ENCODE data around the gene SYNGAP1.

SYNGAP1 gene

DNA sequence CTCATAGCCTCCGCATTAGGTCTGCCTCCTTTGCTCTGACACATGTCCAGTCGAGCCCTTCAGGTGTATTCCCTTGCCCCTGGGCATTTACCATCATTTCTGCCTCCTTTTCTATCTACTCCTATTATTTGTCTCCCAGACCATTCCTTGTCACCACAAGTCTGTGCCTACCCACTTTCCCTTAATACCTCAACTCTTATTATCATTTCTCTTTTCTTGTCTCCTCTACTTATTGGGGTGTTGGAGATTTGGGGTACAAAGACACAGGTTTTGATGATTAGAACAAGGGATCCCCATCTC is 1.4 kb downstream of the SYNGAP1 start:
- DNase-seq (ENCODE audit: low spot score): no peak

DNA sequence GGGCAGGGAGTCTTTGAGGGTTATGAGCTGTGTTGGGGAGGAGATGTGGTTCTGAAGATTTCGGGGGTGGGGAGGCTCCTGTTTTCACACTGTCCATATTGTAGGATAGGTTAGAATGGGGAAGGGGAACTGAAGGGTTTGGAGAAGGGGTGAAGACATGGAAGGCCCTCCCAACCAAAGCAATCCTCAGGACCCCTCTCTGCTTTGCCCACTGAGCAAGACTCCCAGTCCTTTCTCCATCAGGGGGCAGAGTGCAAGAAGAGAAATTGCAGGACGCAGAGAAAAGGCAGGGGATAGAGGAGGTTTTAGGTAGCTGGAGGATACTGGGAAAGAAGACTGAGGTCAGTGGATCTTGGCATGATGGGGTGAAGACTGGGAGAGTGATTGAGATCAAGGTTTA is 3.9 kb downstream of the SYNGAP1 start:
- no peak for DNase-seq (ENCODE audit: low spot score)

DNA sequence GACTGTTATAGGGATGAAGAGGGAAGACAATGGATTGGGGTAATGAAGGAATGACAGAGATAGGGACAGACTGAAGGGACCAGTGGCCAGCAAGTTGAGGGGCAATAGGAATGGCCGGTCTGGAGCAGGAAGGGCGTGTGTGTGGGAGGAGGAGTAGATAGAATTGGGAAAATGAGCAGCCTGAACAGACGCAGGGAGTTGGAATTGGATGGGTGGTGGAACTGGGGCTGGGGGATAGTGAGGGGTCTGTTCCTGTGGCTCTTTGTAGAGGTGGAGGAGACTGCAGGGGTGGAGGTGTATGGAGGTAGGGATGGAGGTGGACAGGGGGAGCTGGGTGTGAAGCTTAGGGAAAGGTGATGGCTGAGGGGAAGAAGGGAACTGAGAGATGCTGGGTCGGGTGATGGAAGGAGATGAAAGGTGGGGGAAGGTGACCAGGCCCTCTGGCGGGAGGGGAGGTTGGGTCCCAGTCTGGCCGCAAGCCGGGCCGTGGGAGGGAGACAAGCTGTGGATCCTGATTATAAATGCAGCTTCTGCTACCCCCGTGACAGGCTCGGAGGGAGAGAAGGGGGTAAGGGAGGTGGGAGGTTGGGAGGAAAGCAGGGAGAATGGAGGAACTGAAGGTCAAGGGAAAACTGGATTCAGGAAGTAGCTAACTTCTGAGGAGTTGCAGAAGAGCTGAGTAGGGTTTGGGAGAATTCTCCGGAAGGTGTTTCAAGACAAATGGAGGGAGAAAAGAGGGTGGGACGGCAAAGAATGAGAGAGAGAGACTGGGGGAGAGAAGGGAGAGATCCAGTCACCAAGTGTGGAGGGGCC is 5.2 kb downstream of the SYNGAP1 start:
- no peak for DNase-seq (ENCODE audit: low spot score)

DNA sequence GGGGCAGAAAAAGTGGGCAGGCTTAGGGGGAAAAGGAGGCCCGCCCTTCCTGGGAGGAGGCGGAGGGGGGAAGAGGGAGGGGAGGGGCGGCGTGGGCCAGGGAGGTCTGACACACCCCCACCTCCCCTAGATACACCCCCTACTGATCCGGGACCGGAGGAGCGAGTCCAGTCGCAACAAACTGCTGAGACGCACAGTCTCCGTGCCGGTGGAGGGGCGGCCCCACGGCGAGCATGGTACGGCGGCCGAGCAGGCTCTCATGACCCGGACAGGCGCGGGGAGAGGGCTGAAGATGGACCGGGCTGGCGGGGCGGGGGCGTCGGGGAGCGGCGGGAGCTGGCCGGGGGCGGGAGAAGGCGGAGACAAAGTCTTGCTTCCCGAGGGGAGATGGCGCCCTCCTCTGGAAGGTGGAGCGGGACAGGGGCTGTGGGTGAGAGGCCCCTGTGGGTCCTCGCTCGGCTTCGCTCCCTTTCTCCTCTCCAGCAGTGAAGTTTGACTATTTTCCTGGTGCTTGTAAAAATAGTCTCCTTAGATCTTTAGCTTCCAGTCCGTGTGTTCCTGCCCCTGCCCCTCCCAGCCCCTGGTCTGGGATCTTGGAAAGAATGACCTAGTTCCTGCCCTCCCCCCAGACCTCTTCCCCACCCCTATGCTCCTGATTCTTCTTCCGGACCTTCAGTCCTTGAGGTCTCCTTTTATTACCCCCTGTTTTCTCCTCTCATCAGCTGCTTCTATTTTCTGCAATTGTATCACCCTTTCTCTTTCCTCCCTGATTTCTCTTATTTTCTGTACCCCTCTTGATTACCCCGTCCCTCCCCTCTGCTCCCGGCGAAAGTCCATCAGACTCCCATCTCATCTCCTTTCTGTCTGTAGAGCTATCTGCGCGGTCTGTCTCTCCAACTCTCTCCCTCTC is 6.1 kb downstream of the SYNGAP1 start:
- peak; percentile 80 for DNase-seq (ENCODE audit: low spot score)

GRCh38 chr6:33426590-33427511 is 7.0 kb downstream of the SYNGAP1 start:
- DNase-seq (ENCODE audit: low spot score): no peak

- DNase-seq (ENCODE audit: low spot score): no peak
Observed at GRCh38 chr6:33427585-33428223, 7.8 kb downstream of the SYNGAP1 start.

DNA sequence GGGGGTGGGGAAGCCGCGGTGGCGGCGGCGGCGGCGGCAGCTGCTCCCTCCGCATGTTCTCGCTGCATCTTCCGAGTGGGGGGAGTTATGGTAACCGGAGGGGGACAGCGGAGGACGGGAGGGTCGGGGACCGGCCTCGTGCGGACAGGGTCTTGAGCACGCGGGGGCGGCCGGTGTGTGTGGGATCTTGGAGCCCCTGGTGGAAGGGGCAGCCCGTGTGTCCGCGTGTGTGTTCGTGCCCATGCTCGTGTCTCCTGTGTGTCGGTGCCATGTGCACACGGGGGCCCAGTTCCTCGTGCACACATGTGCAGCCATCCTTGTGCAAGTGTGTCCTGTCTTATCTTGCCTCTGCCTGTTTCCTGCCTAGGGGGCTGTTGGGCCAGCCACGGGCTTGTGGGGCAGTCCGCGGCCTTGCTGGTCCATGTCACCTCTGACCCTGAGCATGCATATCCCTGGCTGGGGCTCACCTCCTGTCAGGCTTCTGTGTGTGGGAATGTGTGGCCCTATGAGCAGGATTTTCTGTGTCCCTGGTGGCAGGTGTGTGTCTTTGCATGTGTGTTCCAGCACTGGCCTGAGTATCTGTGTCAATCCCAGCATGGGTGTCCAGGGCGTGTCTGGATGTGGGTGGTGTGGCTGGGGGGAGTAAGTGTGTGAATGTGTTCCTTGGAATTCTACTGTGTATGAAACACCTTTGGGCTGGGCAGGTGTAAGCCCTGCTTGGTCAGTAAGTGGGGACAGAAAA is 8.5 kb downstream of the SYNGAP1 start:
- DNase-seq (ENCODE audit: low spot score): no peak

- DNase-seq (ENCODE audit: low spot score): no peak
Observed at GRCh38 chr6:33428966-33429749, 9.3 kb downstream of the SYNGAP1 start.

DNA sequence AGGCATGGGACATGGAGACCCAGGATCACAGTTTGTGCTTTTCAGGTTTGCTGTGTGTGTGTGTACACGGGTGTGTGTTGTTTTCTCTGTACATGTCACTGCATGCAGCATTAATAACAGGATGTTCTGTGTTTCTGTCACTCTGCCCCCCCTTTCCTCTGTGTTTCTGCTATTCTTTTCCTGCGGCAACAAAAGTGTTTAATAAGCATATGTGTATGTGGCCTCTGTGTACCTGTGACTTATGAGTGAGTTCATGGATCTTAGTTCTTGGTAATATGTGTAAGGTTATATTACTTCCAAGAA is 9.8 kb downstream of the SYNGAP1 start:
- no peak for DNase-seq (ENCODE audit: low spot score)

GRCh38 chr6:33430334-33430733 is 10.5 kb downstream of the SYNGAP1 start:
- DNase-seq (ENCODE audit: low spot score): no peak

GRCh38 chr6:33430991-33431879 is 11.4 kb downstream of the SYNGAP1 start:
- DNase-seq (ENCODE audit: low spot score): peak; percentile 88

- no peak for DNase-seq (ENCODE audit: low spot score)
Observed at GRCh38 chr6:33431880-33432541, 12.1 kb downstream of the SYNGAP1 start.

DNA sequence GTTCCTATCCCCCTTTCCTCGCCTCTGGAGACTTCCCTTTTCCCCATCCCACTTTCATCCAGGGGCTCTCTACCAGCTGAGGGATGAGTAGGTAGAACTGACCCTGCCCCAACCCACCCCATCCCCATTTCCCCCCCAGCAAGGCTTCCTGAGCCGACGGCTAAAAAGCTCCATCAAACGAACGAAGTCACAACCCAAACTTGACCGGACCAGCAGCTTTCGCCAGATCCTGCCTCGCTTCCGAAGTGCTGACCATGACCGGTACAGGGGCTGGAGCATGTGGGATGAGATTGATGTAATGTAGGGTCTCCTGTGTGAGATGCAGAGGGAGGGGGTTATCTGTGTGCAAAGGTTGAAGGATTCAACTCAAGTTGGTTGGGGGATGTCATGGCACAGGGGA is 12.7 kb downstream of the SYNGAP1 start:
- no peak for DNase-seq (ENCODE audit: low spot score)

DNA sequence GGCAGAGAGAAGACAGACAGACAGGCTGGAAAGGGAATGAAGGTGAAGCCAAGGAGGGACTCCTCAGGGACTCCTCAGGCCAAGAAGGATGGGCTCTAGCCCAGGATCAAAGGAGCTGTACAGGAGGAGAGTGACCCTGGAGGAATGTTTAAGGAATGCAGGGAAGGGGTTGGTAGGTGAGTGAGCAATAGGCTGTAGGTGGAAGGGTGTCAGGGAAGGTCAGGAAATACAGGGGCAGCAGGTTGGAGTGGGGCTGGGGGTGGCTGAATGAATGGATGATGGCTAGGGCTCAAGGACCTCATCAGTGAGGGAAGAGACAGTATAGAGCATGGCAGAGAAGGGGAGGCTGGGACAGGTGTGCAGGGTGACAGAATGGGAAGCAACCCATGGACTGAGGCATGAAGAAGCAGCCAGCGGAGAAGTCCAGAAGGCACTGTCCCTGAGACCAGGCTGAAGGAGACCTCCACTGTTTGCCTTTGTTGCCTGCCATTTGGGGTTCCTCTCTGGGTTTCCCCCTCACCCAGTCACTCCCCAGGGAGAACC is 13.2 kb downstream of the SYNGAP1 start:
- no peak for DNase-seq (ENCODE audit: low spot score)

DNA sequence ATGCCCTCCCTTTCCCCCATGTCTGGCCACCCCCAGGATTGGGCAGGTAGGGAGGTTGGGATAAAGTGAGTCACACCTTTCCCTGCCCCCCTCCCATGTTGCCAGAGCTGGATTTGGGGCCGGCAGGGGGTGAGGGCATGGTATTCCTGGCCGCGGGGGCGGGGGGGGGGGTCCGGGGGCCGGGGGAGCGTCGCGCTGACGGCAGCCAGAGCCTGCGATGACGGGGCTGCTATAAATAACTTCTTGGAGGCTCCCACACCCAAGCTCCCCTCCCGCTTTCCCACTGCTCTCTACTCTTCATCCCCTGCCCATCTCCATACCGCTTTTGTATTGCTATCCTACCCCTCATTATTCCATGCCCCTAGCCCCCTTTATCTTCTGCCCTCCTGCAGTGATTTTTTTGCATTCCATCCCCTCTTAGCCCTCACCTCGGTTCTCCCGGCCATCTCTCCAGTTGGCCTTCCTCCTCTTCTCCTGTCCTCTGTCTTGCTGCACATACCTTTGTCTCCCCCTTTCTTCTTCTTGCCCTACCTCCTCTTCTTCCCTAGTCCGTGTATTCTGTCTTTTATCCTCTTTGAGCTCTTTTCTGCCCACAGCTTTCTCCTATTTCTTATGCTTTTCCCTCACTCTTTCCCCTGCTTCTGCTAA is 13.8 kb downstream of the SYNGAP1 start:
- DNase-seq (ENCODE audit: low spot score): no peak

DNA sequence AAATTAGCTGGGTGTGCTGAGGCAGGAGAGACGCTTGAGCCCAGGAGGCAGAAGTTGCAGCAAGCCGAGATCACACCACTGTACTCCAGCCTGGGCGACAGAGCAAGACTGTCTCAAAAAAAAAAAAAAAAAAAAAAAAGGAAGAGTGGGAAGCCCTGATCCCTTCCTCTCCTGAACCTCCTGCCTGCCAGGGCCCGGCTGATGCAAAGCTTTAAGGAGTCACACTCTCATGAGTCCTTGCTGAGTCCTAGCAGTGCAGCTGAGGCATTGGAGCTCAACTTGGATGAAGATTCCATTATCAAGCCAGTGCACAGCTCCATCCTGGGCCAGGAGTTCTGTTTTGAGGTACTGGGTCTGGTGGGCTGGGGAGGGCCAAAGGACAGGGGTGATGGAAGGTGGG is 15.1 kb downstream of the SYNGAP1 start:
- no peak for DNase-seq (ENCODE audit: low spot score)

GRCh38 chr6:33437666-33438065 is 17.8 kb downstream of the SYNGAP1 start:
- no peak for DNase-seq (ENCODE audit: low spot score)

- no peak for DNase-seq (ENCODE audit: low spot score)
Observed at GRCh38 chr6:33438978-33439594, 19.2 kb downstream of the SYNGAP1 start.

Data from putamen (tissue), 1 donor.